PFSK-1 (cell line): ENCODE results near the gene RARB.

Source experiments
- POLR2AphosphoS5 ChIP-seq: IDR thresholded peaks from 2 replicates; pipeline ENCODE4 v1.6.1; 2012; ENCODE audit warnings: low read depth, mild to moderate bottlenecking, control low read depth, low read length, moderate library complexity
- SIN3A ChIP-seq: IDR thresholded peaks from 2 replicates; pipeline ENCODE4 v1.6.1; 2012; ENCODE audit warnings: mild to moderate bottlenecking, low read length, moderate library complexity, borderline replicate concordance; ENCODE audit not compliant: insufficient read depth
- TF ChIP-seq, protein P1 (sequence below), 2 experiments: IDR thresholded peaks; 2 replicates each; pipeline versions ENCODE4 v1.6.1 to v1.8.0; 2011 to 2012; ENCODE audit warnings: low read depth in 2 of 2, low read length in 2 of 2, control low read depth in 1 of 2, inconsistent platforms in 1 of 2, mild to moderate bottlenecking in 1 of 2, moderate library complexity in 1 of 2; ENCODE audit not compliant: insufficient read depth in 1 of 2

- TF ChIP-seq, protein P1, sequence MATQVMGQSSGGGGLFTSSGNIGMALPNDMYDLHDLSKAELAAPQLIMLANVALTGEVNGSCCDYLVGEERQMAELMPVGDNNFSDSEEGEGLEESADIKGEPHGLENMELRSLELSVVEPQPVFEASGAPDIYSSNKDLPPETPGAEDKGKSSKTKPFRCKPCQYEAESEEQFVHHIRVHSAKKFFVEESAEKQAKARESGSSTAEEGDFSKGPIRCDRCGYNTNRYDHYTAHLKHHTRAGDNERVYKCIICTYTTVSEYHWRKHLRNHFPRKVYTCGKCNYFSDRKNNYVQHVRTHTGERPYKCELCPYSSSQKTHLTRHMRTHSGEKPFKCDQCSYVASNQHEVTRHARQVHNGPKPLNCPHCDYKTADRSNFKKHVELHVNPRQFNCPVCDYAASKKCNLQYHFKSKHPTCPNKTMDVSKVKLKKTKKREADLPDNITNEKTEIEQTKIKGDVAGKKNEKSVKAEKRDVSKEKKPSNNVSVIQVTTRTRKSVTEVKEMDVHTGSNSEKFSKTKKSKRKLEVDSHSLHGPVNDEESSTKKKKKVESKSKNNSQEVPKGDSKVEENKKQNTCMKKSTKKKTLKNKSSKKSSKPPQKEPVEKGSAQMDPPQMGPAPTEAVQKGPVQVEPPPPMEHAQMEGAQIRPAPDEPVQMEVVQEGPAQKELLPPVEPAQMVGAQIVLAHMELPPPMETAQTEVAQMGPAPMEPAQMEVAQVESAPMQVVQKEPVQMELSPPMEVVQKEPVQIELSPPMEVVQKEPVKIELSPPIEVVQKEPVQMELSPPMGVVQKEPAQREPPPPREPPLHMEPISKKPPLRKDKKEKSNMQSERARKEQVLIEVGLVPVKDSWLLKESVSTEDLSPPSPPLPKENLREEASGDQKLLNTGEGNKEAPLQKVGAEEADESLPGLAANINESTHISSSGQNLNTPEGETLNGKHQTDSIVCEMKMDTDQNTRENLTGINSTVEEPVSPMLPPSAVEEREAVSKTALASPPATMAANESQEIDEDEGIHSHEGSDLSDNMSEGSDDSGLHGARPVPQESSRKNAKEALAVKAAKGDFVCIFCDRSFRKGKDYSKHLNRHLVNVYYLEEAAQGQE (IDR thresholded peaks at IDR 0.05; ENCODE audit: insufficient read depth in 1 of 2, low read depth in 2 of 2, low read length in 2 of 2), result no peak
- no peak for TF ChIP-seq POLR2AphosphoS5
- TF ChIP-seq SIN3A, result no peak
These were observed 176.2 kb downstream of the RARB start for GRCh38 chr3:25604107-25604805.
